Activated CD4-positive, alpha-beta T cell treated with anti-CD3 and anti-CD28 coated beads, Interleukin-10, Interleukin-2, amounts not matched to agents 100 ng/mL and 50 ng/mL, durations not matched to agents 16 hours and 8 hours (primary cell): ENCODE data around the gene RUNX1.
A peak's percentile ranks its signal among the peaks of the same experiment; 100 is the strongest.

Experiments
- DNase-seq: peaks from one replicate; pipeline ENCODE4 v3.0.0-alpha.2; 2020

The RUNX1 gene

GRCh38 chr21:35048706-35049617, at the start of gene RUNX1:
RUNX1 (minus strand) TSS chr21:35049302.
- DNase-seq = peak; percentile 96

GRCh38 chr21:35097525-35097924, 48.4 kb upstream of the RUNX1 start:
- no peak for DNase-seq

GRCh38 chr21:35096959-35097358, 47.9 kb upstream of the RUNX1 start:
- DNase-seq = peak; percentile 51

- DNase-seq = peak; percentile 41
These were observed 46.8 kb upstream of the RUNX1 start for GRCh38 chr21:35095859-35096291.

- DNase-seq = no peak
These were observed 44.4 kb upstream of the RUNX1 start for GRCh38 chr21:35093514-35093913.

- DNase-seq = no peak
These were observed 42.4 kb upstream of the RUNX1 start for GRCh38 chr21:35091496-35091895.

- DNase-seq = no peak
These were observed 41.3 kb upstream of the RUNX1 start for GRCh38 chr21:35090403-35090802.

GRCh38 chr21:35088319-35088771, 39.2 kb upstream of the RUNX1 start:
- peak; percentile 74 for DNase-seq

GRCh38 chr21:35086357-35086756, 37.3 kb upstream of the RUNX1 start:
- DNase-seq = no peak

GRCh38 chr21:35084869-35085268, 35.8 kb upstream of the RUNX1 start:
- DNase-seq = no peak

GRCh38 chr21:35083246-35083645, 34.1 kb upstream of the RUNX1 start:
- DNase-seq = no peak

- no peak for DNase-seq
These were observed 32.8 kb upstream of the RUNX1 start for GRCh38 chr21:35081861-35082260.

GRCh38 chr21:35079181-35079580, 30.1 kb upstream of the RUNX1 start:
- DNase-seq = no peak

- no peak for DNase-seq
These were observed 28.9 kb upstream of the RUNX1 start for GRCh38 chr21:35077975-35078374.

GRCh38 chr21:35077466-35077865, 28.4 kb upstream of the RUNX1 start:
- no peak for DNase-seq

GRCh38 chr21:35075546-35075945, 26.4 kb upstream of the RUNX1 start:
- DNase-seq = peak; percentile 56

GRCh38 chr21:35072960-35073359, 23.9 kb upstream of the RUNX1 start:
- no peak for DNase-seq

- no peak for DNase-seq
These were observed 23.5 kb upstream of the RUNX1 start for GRCh38 chr21:35072557-35072956.

- DNase-seq = no peak
These were observed 22.2 kb upstream of the RUNX1 start for GRCh38 chr21:35071347-35071746.

- no peak for DNase-seq
These were observed 21.3 kb upstream of the RUNX1 start for GRCh38 chr21:35070436-35070835.

- DNase-seq = no peak
These were observed 17.7 kb upstream of the RUNX1 start for GRCh38 chr21:35066824-35067223.

GRCh38 chr21:35063428-35064172, 14.5 kb upstream of the RUNX1 start:
- DNase-seq = peak; percentile 19

- no peak for DNase-seq
These were observed 12.9 kb upstream of the RUNX1 start for GRCh38 chr21:35062016-35062415.

- no peak for DNase-seq
These were observed 10.6 kb upstream of the RUNX1 start for GRCh38 chr21:35059742-35060141.
